HL-60 (cell line): ENCODE results near the gene KLHL42.

ENCODE experiments used
- DNase-seq, 2 experiments: peaks; one replicate each; pipeline ENCODE4 v3.0.0-alpha.2; 2010 to 2020; ENCODE audit warnings: low read depth in 1 of 2, low spot score in 1 of 2
- H3K27ac ChIP-seq: fragments of 250-450 bp; sonication (Bioruptor Pico); replicated peaks from 2 replicates; pipeline ENCODE4 v1.5.1; 2020; ENCODE audit warnings: mild to moderate bottlenecking, moderate library complexity
- H3K27me3 ChIP-seq: fragments of 250-450 bp; sonication (Bioruptor Pico); 2 replicates; pipeline ENCODE4 v1.5.1; 2021; ENCODE audit warnings: mild to moderate bottlenecking, moderate library complexity; ENCODE audit not compliant: insufficient read depth, poor library complexity, severe bottlenecking
- H3K4me3 ChIP-seq: replicated peaks from 2 replicates; pipeline ENCODE4 v1.5.1; 2011; ENCODE audit warnings: mild to moderate bottlenecking, control low read depth, low read length; ENCODE audit not compliant: insufficient read depth
- GABPA ChIP-seq: IDR thresholded peaks from 2 replicates; pipeline ENCODE4 v1.6.1; 2012; ENCODE audit warnings: low read depth
- POLR2AphosphoS5 ChIP-seq: IDR thresholded peaks from 2 replicates; pipeline ENCODE4 v1.6.1; 2012; ENCODE audit warnings: low read depth
- SPI1 ChIP-seq: IDR thresholded peaks from 2 replicates; pipeline ENCODE4 v1.6.1; 2012; ENCODE audit warnings: low read depth, mild to moderate bottlenecking, borderline replicate concordance
- TF ChIP-seq, protein P1 (sequence below): IDR thresholded peaks from 2 replicates; pipeline ENCODE4 v1.6.1; 2012; ENCODE audit warnings: low read depth; ENCODE audit not compliant: insufficient replicate concordance
- TF ChIP-seq, protein P2 (sequence below): IDR thresholded peaks from one replicate; pipeline ENCODE4 v1.5.1; 2011; ENCODE audit warnings: low read length, control low read depth, inconsistent platforms; ENCODE audit not compliant: insufficient read depth

The KLHL42 gene

DNA sequence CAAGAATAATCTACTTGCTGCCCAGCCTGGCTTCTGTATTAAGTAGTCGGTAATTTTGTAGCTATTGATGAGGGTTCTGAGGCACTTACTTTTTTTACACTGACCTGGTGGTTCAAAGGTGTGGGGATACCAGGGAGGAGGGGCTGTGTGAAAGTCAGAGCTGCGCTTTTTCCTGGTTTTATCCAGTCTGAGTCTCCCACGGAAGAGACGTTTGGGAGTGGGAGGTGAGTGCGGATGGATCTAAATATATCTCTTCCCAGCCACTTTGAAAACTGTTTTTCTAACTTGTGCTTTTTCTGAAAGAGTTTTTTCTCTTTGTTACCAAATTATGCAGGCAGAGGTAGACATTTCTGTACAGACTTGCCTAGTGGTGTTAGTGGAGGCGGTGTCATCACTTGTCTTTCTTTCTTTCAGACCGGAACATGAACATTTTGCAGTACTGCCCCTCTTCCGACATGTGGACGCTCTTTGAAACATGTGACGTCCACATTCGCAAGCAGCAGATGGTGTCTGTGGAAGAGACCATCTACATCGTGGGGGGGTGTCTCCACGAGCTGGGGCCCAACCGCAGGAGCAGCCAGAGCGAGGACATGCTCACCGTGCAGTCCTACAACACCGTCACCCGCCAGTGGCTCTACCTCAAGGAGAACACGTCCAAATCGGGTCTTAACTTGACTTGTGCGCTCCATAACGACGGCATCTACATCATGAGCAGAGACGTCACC, 17.4 kb downstream of the KLHL42 start:
- DNase-seq: no peak
- Histone ChIP-seq H3K27me3 (no peaks in the 10 kb centered on the region), H3K4me3 (no peak overlapping the region), H3K27ac (no peak overlapping the region)
- TF ChIP-seq, protein P1, sequence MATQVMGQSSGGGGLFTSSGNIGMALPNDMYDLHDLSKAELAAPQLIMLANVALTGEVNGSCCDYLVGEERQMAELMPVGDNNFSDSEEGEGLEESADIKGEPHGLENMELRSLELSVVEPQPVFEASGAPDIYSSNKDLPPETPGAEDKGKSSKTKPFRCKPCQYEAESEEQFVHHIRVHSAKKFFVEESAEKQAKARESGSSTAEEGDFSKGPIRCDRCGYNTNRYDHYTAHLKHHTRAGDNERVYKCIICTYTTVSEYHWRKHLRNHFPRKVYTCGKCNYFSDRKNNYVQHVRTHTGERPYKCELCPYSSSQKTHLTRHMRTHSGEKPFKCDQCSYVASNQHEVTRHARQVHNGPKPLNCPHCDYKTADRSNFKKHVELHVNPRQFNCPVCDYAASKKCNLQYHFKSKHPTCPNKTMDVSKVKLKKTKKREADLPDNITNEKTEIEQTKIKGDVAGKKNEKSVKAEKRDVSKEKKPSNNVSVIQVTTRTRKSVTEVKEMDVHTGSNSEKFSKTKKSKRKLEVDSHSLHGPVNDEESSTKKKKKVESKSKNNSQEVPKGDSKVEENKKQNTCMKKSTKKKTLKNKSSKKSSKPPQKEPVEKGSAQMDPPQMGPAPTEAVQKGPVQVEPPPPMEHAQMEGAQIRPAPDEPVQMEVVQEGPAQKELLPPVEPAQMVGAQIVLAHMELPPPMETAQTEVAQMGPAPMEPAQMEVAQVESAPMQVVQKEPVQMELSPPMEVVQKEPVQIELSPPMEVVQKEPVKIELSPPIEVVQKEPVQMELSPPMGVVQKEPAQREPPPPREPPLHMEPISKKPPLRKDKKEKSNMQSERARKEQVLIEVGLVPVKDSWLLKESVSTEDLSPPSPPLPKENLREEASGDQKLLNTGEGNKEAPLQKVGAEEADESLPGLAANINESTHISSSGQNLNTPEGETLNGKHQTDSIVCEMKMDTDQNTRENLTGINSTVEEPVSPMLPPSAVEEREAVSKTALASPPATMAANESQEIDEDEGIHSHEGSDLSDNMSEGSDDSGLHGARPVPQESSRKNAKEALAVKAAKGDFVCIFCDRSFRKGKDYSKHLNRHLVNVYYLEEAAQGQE: no peak

DNA sequence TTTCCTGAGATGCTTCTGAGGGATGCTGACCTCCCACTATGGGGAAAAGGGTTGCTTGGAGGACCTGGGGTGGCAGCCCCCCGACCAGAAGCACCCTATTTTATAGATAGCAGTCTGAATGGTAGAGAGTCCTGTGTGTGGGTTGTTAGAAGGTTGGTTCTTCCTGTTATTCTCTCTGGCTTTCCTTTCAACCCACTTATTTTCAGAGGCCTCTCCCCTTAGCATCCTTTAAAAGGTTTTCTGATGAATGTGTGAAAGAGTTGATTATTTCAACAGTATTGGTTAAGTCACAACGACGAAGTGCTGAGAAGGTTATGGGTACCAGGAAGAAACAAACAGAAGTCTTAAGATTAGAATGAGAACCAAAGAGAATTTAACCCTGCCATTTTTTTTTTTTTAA, 20.8 kb downstream of the KLHL42 start:
- Histone ChIP-seq H3K27ac (no peak overlapping the region), H3K27me3 (no peaks in the 10 kb centered on the region), H3K4me3 (no peak overlapping the region)
- DNase-seq: no peak
- TF ChIP-seq, protein P1: no peak
- TF ChIP-seq, protein P2, sequence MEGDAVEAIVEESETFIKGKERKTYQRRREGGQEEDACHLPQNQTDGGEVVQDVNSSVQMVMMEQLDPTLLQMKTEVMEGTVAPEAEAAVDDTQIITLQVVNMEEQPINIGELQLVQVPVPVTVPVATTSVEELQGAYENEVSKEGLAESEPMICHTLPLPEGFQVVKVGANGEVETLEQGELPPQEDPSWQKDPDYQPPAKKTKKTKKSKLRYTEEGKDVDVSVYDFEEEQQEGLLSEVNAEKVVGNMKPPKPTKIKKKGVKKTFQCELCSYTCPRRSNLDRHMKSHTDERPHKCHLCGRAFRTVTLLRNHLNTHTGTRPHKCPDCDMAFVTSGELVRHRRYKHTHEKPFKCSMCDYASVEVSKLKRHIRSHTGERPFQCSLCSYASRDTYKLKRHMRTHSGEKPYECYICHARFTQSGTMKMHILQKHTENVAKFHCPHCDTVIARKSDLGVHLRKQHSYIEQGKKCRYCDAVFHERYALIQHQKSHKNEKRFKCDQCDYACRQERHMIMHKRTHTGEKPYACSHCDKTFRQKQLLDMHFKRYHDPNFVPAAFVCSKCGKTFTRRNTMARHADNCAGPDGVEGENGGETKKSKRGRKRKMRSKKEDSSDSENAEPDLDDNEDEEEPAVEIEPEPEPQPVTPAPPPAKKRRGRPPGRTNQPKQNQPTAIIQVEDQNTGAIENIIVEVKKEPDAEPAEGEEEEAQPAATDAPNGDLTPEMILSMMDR: no peak
- TF ChIP-seq POLR2AphosphoS5: no peak
- no peak for TF ChIP-seq GABPA
- no peak for TF ChIP-seq SPI1

DNA sequence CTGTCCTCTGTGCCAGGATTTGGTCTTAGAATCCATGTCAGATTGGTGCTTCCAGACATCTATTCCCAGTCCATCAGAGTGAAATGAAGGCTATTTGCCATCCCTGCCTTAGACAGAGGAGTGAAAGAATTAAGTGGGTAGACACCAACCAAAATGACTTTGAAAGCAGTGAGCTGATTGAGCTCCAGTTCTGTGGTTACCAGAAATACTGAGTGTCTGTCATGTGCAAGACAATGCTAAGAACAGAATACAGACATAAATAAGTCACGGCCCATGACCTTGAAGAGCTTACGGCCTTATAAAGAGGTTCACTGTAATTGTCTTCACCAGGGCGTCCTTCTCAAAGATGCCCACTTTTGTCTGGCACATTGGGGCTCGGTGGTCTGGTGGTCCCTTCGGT, 21.6 kb downstream of the KLHL42 start:
- no peak for DNase-seq
- Histone ChIP-seq H3K4me3 (no peak overlapping the region), H3K27me3 (no peaks in the 10 kb centered on the region), H3K27ac (no peak overlapping the region)
- TF ChIP-seq POLR2AphosphoS5: no peak
- no peak for TF ChIP-seq GABPA
- TF ChIP-seq, protein P1: no peak
- TF ChIP-seq, protein P2: no peak
- TF ChIP-seq SPI1: no peak

DNA sequence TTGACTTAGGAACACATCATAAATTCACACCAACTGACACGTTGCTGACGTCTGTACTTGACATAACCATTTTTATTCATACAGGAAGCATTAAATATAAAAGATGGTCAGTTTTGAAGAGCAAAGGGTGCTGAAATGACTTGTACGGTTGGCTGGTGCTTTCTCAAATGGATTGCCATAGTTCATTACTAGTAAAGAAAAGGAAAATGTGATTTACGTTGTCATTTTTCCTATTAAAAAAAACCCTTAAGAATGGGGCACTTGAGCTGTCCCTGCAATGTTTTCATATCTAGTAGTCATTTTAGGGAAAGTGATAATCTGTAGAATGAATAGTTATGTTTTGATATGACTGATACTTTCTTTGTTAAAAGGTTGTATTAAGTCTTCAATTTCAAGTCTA, 22.5 kb downstream of the KLHL42 start:
- TF ChIP-seq SPI1 (no peak), GABPA (no peak), POLR2AphosphoS5 (no peak)
- TF ChIP-seq, protein P1: no peak
- TF ChIP-seq, protein P2: no peak
- no peak for DNase-seq
- Histone ChIP-seq H3K27me3 (no peaks in the 10 kb centered on the region), H3K4me3 (no peak overlapping the region), H3K27ac (no peak overlapping the region)
